Measurements from ENCODE around the gene C11orf97. TPM values are rescaled to one million over a fixed set of nuclear protein-coding genes. Genes with fewer than 3 reads are reported as not detected.

Gene C11orf97, protein sequence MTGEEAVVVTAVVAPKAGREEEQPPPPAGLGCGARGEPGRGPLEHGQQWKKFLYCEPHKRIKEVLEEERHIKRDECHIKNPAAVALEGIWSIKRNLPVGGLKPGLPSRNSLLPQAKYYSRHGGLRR
- not detected in 2 replicates for total RNA-seq
- polyA plus RNA-seq = 0.39 and 0.59 TPM in 2 replicates

DNA sequence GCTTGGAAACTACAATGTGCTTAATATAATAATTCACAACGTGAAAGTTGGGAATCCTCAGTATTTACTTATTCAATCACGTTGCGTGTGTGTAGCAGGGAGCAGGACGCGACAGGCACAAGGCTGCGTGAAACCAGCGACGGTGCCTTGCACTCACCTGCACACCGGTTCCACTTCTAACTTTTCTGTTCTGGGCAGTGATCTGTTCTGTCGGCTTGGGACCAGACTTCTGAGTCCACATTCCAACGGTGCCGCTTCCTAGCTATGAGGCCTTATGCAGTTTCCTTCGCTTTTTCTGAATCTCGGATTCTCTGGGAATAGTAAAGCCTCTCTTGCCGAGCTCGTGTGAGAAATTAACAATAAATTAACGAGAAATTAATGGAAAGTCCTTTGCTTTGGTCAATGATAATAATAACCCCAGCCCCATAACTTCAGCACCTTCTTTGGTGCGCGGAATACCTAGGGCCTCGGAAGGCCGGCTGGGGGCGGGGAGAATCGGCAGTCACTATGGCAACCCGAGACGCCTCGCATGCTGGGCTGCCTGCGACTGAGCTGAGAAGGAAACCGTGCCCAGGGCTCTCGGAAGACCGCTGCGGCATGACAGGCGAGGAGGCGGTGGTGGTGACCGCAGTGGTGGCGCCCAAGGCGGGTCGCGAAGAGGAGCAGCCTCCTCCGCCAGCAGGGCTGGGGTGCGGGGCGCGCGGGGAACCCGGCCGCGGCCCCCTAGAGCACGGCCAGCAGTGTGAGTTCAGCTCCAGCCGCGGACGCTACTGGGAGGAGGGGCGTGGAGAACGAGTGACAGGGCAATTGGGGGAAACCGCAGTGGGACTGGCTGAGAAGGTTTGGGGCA, at the start of gene C11orf97:
TSS of gene C11orf97 (plus strand) at position 530 of the 850 bp plus-strand sequence. CDS start at position 598, 68 bp downstream.
- no peaks in the 10 kb centered on the region for H3K9me3 ChIP-seq (ENCODE audit: low read depth)
- peak; percentile 73 for DNase-seq (ENCODE audit: low spot score)
- H4K20me1 ChIP-seq (ENCODE audit: insufficient read depth, poor library complexity, severe bottlenecking) = no peaks in the 10 kb centered on the region
- H3K4me2 ChIP-seq = peak within 1 kb of the TSS; percentile 94
- no peaks in the 10 kb centered on the region for H3K79me2 ChIP-seq
- no peak within 1 kb of the TSS for H3K27ac ChIP-seq
- no peaks in the 10 kb centered on the region for H3K4me1 ChIP-seq (ENCODE audit: insufficient read depth)
- no peaks in the 10 kb centered on the region for H3K9me2 ChIP-seq (replicated peaks; ENCODE audit: insufficient read depth)
- no peaks in the 10 kb centered on the region for H3K36me3 ChIP-seq (replicated peaks; ENCODE audit: insufficient read depth, low read depth)
- peaks cover 3% of the 10 kb centered on the region for H3K27me3 ChIP-seq
- H2AFZ ChIP-seq = peak within 1 kb of the TSS; percentile 41
- TF ChIP-seq EZH2 (IDR thresholded peaks at IDR 0.05; ENCODE audit: borderline replicate concordance) = no peak
- TF ChIP-seq, protein P1, sequence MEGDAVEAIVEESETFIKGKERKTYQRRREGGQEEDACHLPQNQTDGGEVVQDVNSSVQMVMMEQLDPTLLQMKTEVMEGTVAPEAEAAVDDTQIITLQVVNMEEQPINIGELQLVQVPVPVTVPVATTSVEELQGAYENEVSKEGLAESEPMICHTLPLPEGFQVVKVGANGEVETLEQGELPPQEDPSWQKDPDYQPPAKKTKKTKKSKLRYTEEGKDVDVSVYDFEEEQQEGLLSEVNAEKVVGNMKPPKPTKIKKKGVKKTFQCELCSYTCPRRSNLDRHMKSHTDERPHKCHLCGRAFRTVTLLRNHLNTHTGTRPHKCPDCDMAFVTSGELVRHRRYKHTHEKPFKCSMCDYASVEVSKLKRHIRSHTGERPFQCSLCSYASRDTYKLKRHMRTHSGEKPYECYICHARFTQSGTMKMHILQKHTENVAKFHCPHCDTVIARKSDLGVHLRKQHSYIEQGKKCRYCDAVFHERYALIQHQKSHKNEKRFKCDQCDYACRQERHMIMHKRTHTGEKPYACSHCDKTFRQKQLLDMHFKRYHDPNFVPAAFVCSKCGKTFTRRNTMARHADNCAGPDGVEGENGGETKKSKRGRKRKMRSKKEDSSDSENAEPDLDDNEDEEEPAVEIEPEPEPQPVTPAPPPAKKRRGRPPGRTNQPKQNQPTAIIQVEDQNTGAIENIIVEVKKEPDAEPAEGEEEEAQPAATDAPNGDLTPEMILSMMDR (IDR thresholded peaks at IDR 0.05; ENCODE audit: poor library complexity) = no peak
- no peak for TF ChIP-seq EZH2phosphoT487 (IDR thresholded peaks at IDR 0.05; ENCODE audit: low read depth, severe bottlenecking, unreplicated experiment)
- 17% methylated on average over 53 of the region's 53 CpGs for WGBS (ENCODE audit: low lambda C conversion rate, missing lambda C conversion rate)
- H3K4me3 ChIP-seq = peak within 1 kb of the TSS; percentile 47

DNA sequence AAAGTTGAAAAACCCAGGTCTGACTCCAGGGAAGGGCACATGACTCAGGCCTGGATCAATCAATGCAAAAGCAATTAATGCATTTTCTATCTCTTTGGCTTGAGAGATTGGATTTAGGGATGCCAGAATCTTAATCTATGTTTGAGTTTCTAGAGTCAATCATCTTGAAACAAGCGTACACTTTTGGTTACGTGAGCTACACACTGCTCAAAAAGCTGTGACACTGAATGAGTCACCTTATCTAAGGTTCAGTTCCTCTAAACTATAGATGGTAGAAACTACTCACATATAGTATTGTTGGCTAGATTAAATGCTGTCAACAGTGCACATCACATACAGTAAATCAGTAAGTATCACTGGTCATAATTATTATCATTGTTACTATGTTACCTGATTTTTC, 42.8 kb upstream of the C11orf97 start:
- no peak for DNase-seq (ENCODE audit: low spot score)
- Histone ChIP-seq H3K79me2 (no peaks in the 10 kb centered on the region), H4K20me1 (ENCODE audit: insufficient read depth, poor library complexity, severe bottlenecking) (no peaks in the 10 kb centered on the region), H3K4me3 (no peak overlapping the region), H3K9me2 (replicated peaks; ENCODE audit: insufficient read depth) (no peaks in the 10 kb centered on the region), H3K27me3 (no peaks in the 10 kb centered on the region), H2AFZ (no peak overlapping the region), H3K9me3 (ENCODE audit: low read depth) (no peaks in the 10 kb centered on the region), H3K27ac (no peak overlapping the region), H3K36me3 (replicated peaks; ENCODE audit: insufficient read depth, low read depth) (no peaks in the 10 kb centered on the region), H3K4me2 (no peak overlapping the region), H3K4me1 (ENCODE audit: insufficient read depth) (no peaks in the 10 kb centered on the region)
- WGBS (ENCODE audit: low lambda C conversion rate, missing lambda C conversion rate) = 100% methylated on average over 2 of the region's 2 CpGs
- TF ChIP-seq, protein P1 (IDR thresholded peaks at IDR 0.05; ENCODE audit: poor library complexity) = no peak
- TF ChIP-seq EZH2phosphoT487 (IDR thresholded peaks at IDR 0.05; ENCODE audit: low read depth, severe bottlenecking, unreplicated experiment) = no peak
- TF ChIP-seq EZH2 (IDR thresholded peaks at IDR 0.05; ENCODE audit: borderline replicate concordance) = no peak

DNA sequence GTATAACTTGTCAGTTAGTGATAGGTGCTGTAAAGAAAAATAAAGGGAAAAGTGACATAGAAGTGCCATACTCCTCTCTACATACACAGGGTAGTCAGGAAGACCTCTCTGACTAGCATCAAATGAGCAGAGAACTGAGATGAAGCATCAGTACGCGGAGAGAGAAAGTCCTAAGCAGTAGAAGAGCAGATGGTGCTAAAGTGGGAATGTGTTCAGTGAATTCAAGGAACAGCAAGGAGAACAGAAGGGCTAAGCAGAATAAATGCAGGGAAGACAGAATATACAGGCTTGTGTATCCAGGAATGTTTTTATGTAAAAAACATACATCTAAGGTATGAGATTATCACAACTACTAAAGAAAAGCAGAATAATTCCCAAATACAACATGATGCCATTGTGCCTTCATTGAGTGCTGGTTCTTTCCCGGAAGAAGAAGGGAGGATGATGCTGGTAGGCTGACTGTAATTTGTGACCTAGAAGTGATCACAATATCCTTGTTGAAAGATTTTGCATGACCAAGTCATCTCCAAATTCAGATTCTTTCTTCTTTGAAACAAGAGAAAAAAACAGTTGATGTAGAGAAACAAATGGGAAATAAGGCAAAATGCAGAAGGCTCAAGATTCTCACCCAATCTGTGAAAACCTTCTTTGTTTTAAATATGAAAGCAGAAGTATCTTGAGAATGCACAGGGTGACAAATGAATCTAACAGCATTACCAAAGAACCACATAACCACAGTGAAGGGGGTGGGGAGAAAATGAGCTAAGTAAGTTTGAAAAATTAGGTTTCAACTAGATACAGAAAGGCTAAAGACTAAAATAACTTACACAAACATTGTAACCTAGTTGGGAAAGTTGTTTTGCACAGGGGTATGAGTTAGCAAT, 39.1 kb upstream of the C11orf97 start:
- Histone ChIP-seq H3K79me2 (no peaks in the 10 kb centered on the region), H3K27ac (no peak overlapping the region), H2AFZ (no peak overlapping the region), H3K4me2 (no peak overlapping the region), H3K4me1 (ENCODE audit: insufficient read depth) (no peaks in the 10 kb centered on the region), H3K9me2 (replicated peaks; ENCODE audit: insufficient read depth) (no peaks in the 10 kb centered on the region), H3K9me3 (ENCODE audit: low read depth) (no peaks in the 10 kb centered on the region), H4K20me1 (ENCODE audit: insufficient read depth, poor library complexity, severe bottlenecking) (no peaks in the 10 kb centered on the region), H3K27me3 (no peaks in the 10 kb centered on the region), H3K36me3 (replicated peaks; ENCODE audit: insufficient read depth, low read depth) (no peaks in the 10 kb centered on the region), H3K4me3 (no peak overlapping the region)
- TF ChIP-seq EZH2phosphoT487 (IDR thresholded peaks at IDR 0.05; ENCODE audit: low read depth, severe bottlenecking, unreplicated experiment) = no peak
- TF ChIP-seq EZH2 (IDR thresholded peaks at IDR 0.05; ENCODE audit: borderline replicate concordance) = no peak
- TF ChIP-seq, protein P1 (IDR thresholded peaks at IDR 0.05; ENCODE audit: poor library complexity) = no peak
- WGBS (ENCODE audit: low lambda C conversion rate, missing lambda C conversion rate) = 98% methylated on average over 3 of the region's 3 CpGs
- DNase-seq (ENCODE audit: low spot score) = no peak
